Left renal pelvis (tissue), 4 donors: ENCODE data around the gene SP7. TPM values are rescaled to one million over a fixed set of nuclear protein-coding genes. Genes with fewer than 3 reads are reported as not detected.
A peak's percentile ranks its signal among the peaks of the same experiment; 100 is the strongest.
"Not testable (repeated sequence)": the region's sequence is repeated elsewhere in the genome, so short reads cannot be mapped to it uniquely, and the experiment has no call there.

Experiments used
- DNase-seq, 4 donors: peaks; one replicate each; pipeline ENCODE4 v3.0.0-alpha.2; 2013; ENCODE audit warnings: low read depth in 4 of 4, low spot score in 3 of 4
- polyA plus RNA-seq, 4 donors: library from polyadenylated mRNA; unstranded; fragments of 120-200 nt; gene quantifications; one replicate each; pipeline ENCODE4 v1.2.1, GENCODE V29; 2013; ENCODE audit not compliant: insufficient read length in 4 of 4

SP7 gene
- polyA plus RNA-seq, 4 donors, result 0.17 to 0.27 (median 0.24) TPM

- DNase-seq, result no peak
These were observed 11.9 kb downstream of the SP7 start for GRCh38 chr12:53324113-53324778.

GRCh38 chr12:53320352-53321195, 15.6 kb downstream of the SP7 start:
- DNase-seq, result no peak

- DNase-seq, result no peak
These were observed 22.2 kb downstream of the SP7 start for GRCh38 chr12:53313996-53314395.

- DNase-seq, result no peak
These were observed 27.9 kb downstream of the SP7 start for GRCh38 chr12:53308276-53308675.

GRCh38 chr12:53306826-53307225, 29.3 kb downstream of the SP7 start:
- no peak for DNase-seq

GRCh38 chr12:53302903-53303302, 33.3 kb downstream of the SP7 start:
- DNase-seq, result no peak

- no peak for DNase-seq
These were observed 36.0 kb downstream of the SP7 start for GRCh38 chr12:53300187-53300586.

- peak; percentile 74 to 81 (median 80) for DNase-seq
These were observed 36.5 kb downstream of the SP7 start, which contains the start of gene MYG1 for GRCh38 chr12:53299454-53300180. TSS of gene MYG1 (plus strand) at chr12:53299695. CDS start at chr12:53299738, 43 bp downstream.

- DNase-seq, result no peak
These were observed 37.1 kb downstream of the SP7 start for GRCh38 chr12:53299101-53299453.

GRCh38 chr12:53298164-53298563, 38.0 kb downstream of the SP7 start:
- DNase-seq, result no peak

GRCh38 chr12:53297106-53297505, 39.0 kb downstream of the SP7 start:
- not testable (repeated sequence) for DNase-seq

GRCh38 chr12:53295891-53296219, 40.3 kb downstream of the SP7 start:
- no peak for DNase-seq

- peak; percentile 70 to 83 (median 76) for DNase-seq
These were observed 40.9 kb downstream of the SP7 start, which contains the start of gene PFDN5 for GRCh38 chr12:53295070-53295890. TSS of gene PFDN5 (plus strand) at chr12:53295542. CDS start at chr12:53295568, 26 bp downstream.

GRCh38 chr12:53292426-53292825, 43.7 kb downstream of the SP7 start:
- no peak for DNase-seq

- no peak for DNase-seq
These were observed 45.5 kb downstream of the SP7 start for GRCh38 chr12:53290661-53291060.

GRCh38 chr12:53289891-53290290, 46.3 kb downstream of the SP7 start:
- DNase-seq, result no peak

- no peak for DNase-seq
These were observed 47.8 kb downstream of the SP7 start for GRCh38 chr12:53288322-53288721.

GRCh38 chr12:53287741-53288216, 48.4 kb downstream of the SP7 start:
- DNase-seq, result no peak

- DNase-seq, result no peak
These were observed 49.7 kb downstream of the SP7 start for GRCh38 chr12:53286448-53286847.

GRCh38 chr12:53279888-53280498, 56.2 kb downstream of the SP7 start:
- no peak for DNase-seq
